Islet of Langerhans (tissue), 1 donor: Measurements from ENCODE around the gene BTG4.

Experiments used
- FAIRE-seq: peaks from one replicate; lab custom pipeline; 2011; peaks lifted over from hg19 to GRCh38; lab: Jason Lieb, UNC

Gene BTG4

DNA sequence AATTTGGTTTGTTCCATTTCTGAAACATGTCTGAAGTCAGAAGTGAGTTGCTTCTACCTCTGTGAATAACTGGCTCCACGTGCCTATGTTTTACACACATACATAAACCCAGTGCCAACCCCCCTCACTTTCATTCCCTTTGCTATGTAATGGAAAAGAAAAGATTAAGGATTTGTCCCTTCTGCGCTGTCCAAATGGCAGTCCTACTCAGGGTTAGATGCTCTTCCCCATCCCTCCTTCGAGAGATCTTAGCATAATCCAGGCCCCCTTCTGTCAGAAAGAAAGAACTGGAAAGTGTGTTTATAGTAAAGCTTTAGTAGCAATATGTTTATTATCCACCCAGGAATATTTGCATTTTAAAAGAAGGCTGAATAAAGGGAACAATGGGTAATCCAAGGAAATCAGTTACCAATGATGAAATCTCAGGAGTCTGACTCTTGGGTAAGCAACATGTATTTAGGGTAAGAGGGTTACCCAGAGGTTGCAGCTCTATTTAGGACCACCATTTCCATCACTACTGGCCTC lies 25.2 kb upstream of the BTG4 start:
- FAIRE-seq, result no peak

DNA sequence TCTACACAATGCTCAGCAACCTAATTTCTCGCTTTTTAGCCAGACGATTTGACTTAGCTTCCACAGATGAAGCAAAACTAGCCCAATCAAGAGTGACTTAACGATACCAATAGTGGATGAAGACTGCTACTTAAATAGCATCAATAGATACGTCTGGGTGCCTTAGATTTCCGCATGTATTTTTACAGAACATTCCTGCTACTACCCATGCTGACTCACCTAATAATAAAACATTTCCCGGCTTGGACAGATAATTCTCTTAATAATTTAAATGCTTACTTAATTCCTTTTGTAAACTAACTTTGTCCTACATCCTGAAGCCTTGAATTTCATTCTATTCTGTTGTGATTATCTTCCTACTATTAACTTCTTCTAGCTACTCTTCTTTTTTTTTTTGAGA lies 23.1 kb upstream of the BTG4 start:
- FAIRE-seq, result no peak

DNA sequence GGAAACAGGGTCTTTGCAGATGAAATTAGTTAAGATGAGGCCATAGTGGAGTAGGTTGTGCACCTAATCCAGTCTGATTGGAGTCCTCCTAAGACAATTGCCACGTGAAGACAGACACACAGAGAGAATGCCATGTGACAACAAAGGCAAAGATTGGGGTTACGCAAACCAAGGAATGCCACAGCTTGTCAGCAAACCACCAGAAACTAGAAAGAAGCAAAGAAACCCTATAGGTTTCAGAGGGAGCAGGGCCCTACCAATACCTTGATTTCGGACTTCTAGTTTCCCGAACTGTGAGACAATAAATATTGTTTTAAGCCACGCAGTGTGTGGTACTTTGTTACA lies 20.2 kb upstream of the BTG4 start:
- no peak for FAIRE-seq

DNA sequence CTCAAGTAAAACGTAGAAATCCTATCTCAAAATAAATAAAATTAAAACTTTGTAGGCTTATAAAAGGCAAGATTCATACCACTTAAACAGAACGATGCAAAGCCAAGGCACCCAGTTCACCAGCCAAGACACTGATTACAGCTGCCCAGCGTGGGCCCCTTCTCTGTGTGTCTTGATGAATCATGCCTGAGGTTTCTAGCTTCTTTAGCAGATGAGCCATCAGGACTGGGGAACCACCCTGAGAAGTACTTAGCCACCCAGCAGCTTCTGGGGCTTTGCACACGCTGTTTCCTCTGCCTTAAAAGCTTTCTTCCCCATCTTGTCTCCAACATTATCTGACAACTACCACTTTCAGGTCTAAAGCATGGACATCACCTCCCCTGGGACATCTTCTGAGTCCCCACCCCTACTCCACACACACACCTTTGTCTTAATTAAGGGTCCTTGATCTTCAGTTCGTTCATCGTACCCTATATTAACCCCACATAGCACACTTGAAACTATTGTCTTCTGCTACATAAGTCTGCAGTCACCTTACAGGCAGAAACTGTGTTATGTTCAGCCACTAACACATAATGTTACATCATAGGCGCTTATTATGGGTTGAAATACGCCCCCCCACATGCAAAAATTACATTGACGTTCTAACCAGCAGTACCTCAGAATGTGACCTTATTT lies 19.6 kb upstream of the BTG4 start:
- FAIRE-seq, result no peak

DNA sequence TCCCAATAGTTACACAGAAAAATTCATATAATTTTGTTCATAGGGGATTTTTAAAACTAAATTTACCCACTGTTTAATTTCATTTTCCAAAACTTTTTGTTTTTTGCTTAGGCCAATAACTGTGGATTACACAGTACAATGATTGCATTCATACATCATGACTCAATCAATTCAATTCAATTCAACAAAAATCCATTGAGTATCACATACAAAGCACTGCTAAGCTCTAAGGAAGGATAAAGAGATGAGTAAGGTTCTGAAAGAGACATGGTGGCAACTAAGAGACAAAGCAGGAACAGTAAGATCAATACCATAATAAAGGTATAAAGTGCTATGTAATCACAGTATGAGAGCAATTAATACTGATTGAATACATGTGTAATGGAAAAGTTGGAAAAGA lies 18.9 kb upstream of the BTG4 start:
- FAIRE-seq, result no peak

DNA sequence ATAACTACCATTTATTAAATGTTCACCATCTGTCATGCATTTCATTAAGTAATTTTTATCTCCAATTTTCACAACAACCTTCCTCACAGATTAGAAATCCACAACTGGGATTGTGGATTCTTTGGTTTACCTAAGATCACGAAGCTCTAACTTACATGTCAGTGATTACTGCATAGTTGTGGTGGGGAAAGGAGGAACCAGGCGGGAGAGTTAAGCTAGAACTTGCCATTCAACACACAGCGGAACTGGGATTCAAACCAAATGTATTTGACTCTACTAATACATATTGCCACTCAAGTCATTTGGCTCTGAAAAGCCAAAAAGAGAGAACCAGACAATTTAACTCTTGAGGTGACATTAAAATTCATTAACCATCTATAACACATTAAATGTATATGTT lies 17.9 kb upstream of the BTG4 start:
- FAIRE-seq, result no peak

DNA sequence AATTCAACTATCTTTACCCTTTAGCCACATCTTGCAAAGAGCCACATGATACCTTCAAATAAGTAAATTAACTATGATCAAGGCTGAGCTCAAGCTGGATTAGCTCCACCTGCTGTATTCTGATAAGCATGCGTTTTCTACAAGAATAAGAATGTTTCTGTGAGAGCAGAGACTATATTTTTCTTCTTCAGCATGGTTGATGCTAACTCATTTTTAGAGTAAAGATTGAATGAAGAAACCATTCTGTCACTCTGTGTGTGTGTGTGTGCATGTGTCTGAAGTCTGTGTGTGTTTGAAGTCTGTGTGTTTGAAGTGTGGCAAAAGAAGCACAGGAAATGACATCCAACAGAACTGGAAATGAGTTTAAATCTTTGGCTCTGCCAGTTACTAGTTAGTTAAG lies 16.4 kb upstream of the BTG4 start:
- no peak for FAIRE-seq

DNA sequence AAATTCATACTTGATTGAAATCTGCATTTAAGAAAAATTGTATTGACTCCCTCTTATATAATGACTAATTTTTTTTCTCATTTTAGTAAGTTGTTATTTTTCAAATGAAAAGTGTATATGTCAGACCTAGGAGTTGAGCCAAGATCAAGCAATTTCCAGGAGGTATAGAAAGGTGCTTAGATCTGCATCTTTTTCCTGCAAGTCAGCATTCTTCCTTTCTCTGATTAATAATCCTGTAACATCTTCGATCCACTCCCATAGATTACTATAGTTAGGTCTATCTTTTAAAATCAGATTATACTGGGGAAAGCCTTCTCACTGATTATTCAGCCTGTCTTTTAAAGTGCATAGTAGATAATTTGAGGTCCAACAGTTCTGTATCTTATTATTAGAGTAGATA lies 15.1 kb upstream of the BTG4 start:
- no peak for FAIRE-seq

DNA sequence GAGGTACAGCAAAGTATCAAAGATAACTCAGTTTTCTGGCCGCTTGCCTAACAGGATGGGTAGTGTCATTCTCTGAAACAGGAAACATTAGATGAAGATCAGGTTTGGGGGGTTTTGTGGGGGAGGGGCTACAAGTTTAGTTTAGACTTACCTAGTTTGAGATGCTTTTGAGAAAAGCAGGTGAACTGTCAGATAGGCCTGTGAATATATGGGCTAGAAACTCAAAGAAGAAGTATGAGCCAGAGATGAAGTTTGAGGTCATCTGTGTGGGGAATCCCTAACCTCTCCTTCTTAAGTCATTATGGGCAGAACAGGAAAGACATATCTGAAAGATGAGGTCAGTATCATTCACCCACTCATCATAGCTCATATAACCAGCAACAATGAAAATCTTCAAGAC lies 14.3 kb upstream of the BTG4 start:
- FAIRE-seq, result no peak

DNA sequence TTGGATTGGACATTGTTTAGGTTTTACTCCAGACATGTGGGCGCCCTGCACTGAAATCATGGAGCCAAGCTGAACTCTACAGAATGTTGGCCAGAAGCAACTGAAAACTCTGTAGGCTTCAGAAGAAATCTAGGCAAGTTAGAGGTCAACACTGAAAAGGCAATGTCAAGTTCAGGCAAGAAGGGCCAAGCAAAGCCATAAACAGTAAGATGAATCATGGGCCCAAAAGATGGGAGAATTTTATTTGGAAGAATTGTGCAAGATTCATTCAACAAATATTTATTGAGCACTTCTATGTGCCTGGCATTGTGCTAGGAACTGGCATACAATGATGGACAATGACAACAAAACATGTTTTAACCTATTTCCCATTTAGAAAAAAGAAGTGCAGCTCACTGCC lies 13.3 kb upstream of the BTG4 start:
- no peak for FAIRE-seq

DNA sequence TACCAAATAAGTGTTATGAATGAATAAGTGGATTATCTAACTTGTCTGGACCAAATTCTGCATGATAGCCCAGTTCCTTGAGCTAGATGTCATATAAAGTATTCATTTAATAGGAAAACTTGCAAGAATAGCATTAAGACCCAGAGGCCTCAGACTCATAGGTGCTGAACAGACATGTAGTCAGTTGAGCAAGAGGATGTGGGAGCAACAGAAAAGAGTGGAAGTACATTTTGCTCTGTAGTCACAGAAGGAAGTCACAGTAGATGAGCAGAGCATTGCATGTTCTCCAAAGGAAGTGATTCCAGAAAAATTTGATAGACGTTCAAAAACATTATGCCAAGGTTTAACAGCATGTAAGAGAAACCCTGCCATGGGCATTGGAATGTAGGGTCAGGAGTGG lies 11.9 kb upstream of the BTG4 start:
- FAIRE-seq, result no peak

DNA sequence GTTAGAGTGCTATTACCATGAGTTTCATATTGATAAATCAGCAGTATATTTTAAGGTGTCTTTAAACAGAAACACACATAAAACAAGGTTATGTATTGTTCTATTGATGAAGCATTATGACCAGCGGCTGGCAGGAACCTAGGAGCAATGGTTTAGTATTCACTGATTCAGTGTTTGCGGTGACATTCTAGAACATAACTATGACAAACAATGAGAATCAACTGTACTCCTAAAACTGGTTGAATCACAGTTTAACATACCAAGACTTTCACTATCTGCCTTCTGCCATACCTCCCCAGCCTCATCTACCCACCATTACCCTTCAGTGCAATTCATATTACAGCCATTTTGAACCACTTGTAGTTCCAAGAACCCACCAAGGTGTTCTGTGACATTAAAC lies 11.2 kb upstream of the BTG4 start:
- FAIRE-seq, result no peak

DNA sequence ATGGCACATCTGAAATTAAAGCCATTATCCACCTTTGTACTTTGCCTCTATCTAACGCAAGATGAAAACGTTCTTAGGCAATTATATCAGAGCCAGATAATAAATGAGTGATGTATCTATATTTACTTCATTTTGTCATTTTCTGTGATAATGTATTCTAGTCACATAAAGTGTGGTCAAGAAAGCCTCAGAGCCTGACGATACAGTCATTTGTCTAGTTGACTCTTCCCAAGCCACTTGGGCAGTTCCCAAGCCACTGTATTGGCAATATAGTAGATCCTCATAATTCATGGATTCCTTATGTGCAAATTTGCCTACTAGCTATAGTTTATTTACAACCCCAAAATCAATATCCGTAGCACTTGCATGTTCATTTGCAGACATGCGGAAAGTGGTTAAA lies 10.2 kb upstream of the BTG4 start:
- no peak for FAIRE-seq

DNA sequence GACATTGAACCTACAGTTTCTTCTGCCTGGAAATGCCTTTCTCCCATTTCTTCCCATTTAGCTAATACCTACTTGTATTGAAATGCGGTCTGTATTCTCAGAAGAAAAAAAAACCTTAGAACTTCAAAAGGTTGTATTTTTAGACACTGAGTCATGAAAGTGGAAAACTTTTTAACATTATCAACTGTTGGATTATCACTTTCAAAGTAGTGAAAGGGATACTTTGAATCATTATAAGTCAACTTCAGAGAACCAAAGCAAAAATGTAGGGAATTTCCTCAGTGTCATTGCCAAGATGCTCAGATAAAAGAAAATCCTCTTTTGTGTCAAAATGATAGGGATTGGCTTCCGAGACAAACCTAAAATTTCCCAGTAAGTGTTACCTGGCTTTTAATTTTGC lies 8.9 kb upstream of the BTG4 start:
- FAIRE-seq, result no peak

DNA sequence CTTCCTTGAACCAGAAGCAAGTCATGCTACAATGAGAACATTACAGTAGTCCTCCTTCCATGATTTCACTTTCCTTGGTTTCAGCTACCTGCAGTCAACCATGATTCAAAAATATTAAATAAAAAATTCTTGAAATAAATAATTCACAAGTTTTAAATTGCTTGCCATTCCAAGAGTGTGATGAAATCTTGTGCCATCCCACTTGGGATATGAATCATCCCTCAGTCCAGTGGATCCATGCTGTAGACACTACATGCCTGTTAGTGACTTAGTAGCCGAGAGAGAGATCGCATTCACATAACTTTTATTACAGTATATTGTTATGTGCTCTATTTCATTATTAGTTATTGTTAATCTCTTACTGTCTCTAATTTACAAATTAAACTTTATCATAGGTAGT lies 8.4 kb upstream of the BTG4 start:
- no peak for FAIRE-seq

DNA sequence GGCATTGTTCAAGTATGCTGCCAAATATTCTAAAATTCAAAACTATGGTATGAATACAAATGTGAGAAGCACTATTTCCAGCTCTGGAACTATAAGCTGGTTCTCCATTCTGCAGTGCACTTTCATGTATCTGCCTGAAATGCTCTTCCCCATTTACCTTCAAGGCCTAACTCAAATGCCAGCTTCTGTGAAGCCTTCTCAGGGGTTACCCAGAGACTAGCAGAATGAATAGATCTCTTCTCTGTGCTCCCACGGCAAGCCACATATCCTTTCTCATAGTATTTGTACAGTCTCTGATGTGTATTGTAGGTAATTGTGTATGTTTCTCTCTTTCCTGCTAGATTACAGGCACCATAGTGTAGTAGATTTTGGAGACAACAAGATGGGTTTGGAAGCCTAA lies 6.5 kb upstream of the BTG4 start:
- FAIRE-seq, result no peak

DNA sequence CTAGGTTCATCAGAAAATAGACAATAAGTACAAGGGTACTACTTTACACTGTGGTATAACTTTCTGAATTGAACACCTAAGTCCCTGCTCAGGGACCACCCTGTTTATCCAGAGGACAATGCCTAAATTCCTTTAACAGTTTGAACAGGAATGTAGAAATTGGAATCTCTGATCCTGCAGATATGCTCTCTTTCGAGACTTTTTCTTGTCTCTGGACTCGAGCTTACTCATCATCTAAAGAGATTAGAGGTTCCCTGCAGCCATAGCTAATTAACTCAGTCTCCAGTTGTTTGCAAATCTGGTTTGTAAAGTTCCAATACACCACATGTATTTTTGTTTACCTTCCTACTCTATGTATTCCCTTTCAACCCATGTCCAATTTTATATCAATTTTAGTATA lies 3.4 kb upstream of the BTG4 start:
- FAIRE-seq, result no peak

DNA sequence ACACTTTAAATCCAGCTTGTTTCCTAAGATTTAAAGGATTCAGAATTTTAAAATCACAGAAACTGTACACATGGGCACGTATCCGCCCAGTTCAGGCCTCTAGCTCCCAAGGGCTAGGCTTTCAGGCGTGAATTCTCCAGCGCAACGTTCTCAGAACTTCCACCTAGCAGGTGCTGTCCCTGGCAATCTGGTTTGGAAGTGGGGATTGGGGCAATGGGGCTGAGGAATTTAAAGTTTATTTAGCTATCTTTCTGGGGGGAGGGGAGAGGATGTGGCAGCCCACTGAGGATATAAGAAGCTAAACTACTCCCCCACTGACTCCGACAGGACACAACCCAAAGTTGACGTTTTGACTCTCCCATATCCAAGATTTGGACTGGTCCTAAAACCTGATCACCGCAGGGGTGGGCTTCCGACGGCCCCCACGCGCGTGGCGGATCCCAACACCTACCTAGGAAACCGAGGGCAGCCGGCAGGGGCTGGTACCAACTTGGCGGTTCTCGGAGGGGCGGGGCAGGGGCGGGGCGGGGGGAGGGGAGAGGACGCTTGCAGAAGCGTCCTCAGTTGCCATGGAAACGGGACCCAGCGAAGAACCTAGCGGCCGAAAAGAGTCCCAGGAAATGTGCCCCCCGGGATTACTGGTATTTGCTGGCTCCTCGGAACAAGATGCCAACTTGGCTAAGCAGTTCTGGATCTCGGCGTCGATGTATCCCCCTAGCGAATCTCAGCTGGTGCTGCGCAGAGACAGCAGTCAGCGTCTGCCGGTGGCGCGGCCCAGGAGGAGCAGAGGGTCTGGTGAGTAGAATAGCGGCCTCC lies 2.2 kb upstream of the BTG4 start, which contains the start of gene HOATZ:
Gene HOATZ (plus strand): TSS at position 563 of the 816 bp plus-strand sequence. CDS start 7 bp downstream, at position 570.
- FAIRE-seq, result no peak

DNA sequence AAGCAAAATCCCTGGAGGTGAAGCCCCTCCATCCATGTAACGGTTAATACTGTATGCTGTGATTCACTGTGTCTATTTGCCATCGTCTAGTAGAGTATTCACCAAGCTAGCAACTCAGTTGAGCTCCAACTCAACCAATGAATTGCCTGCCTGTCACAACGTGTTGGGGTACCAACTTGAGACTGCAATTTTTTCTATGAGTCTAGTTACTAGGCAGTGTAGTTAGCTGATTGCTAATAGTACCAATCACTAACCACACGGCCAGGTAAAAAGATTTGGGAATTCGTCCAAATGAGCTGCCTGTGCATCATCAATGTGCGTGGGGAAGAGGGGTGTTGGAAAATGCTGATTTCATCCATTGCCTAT lies 1.0 kb upstream of the BTG4 start:
- FAIRE-seq, result no peak

DNA sequence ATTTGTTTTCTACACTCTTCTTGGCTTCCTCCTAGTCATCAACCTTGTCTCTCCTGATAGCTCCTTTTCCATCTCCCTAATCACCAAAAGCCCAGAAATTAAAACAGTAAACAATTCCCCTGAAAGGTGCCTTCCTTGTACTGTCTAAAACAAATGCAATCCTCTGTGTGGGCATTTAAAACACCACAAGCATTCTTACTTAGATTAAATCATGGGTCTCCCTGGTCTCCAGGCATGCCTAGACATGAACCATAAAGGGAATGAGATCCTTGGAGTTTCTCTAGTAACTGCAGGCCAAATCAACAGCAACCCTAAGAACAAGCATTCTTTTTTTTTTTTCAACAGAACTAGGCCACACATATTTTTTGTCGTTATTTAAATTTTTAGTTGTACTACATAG lies 1.9 kb downstream of the BTG4 start:
- no peak for FAIRE-seq

DNA sequence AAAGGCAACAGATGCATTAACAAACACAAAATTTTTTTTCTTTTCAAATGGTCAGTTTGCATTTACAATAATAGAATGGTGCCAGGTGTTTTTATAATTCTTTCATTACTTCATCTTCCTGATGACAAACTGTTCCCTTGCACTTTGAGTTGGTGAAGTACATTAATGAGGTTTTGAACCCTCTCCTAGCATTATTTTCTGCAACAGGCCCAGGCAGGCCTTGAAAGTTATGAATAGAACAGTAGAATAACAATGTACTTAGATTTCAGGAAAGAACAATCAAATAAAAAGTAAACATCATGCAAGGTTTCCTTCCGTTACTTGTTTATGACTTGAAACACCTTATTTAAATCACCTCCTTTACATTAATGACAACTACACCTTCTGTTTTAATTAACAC lies 9.6 kb downstream of the BTG4 start:
- no peak for FAIRE-seq

DNA sequence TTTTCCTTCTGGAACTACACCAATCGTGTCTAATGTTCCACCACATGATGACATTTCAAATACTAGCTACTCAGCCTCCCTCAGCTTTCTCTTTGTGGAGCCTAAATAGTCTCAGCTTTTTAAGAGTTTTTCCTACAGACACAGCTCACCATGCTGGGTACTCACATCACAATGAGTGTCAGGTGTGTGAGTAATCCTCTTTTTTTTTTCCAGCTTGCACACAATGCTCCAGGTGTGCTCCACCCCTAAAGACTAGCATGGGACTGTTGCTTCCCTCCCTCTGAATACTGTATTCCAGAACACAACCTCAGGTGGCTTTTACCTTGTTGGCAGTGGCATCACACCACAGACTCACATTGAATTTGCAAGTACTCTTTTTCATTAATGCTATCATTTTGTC lies 11.7 kb downstream of the BTG4 start:
- no peak for FAIRE-seq

DNA sequence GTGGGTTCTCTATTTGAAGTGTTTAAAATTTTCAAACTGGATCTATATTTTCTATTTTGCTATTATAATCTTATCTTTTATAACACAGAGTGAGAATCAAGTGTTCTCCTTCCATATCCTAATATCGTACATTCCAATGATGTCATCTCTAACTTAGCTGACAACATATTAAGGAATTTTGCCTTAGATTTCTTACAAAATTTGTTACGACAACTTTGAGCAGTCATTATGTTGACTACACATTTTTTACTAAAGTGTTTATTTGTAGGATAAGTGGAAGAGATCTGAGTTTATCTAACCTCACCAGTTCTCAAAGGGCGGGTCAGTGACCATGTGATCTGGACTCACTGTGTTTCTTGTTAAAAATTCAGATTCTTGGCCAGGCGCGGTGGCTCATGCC lies 12.7 kb downstream of the BTG4 start:
- no peak for FAIRE-seq

DNA sequence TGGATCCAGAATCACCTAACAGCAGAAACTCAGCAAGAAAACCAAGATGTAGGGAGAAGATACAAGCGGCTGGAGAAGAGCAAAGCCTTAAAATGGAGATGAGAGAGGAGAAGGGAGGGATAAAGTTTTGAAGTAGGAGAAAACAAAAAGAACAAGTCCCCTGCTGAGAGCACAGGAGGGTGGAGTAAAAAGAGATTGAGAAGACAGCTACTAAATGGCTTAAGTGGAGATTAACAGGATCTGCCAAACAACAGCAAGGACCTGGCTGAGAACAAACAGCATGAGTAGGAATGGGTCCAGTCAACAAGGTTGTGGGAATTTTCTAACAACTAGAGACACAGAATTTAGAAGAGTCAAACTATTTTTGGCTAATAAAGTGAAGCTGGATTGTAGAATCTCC lies 18.1 kb downstream of the BTG4 start:
- no peak for FAIRE-seq
